SK-N-DZ (cell line): Measurements from ENCODE around the gene ING1.
"Not testable (repeated sequence)": the region's sequence is repeated elsewhere in the genome, so short reads cannot be mapped to it uniquely, and the experiment has no call there.

ENCODE experiments used
- DNase-seq: peaks from one replicate; pipeline ENCODE4 v3.0.0-alpha.2; 2015; ENCODE audit warnings: low spot score

Gene ING1

DNA sequence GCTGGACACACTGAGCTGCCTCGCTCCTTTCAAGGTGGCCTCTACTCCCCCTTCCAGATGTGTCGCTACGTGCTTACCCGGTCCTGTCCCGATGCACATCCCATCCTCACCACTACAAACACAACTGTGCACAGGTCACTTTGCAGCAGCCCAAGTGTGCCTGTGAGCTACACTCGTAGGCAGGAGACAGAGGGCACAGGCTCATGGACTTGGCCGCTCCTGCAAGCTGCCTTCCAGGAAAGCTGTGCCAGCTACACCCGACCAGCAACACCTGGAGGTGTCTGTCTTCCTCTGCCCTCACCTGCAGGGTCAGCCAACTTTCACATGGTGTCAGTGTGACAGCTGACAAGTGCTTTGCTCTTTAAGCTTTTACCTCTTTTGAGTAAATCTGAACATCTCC lies 23.0 kb upstream of the ING1 start:
- no peak for DNase-seq

DNA sequence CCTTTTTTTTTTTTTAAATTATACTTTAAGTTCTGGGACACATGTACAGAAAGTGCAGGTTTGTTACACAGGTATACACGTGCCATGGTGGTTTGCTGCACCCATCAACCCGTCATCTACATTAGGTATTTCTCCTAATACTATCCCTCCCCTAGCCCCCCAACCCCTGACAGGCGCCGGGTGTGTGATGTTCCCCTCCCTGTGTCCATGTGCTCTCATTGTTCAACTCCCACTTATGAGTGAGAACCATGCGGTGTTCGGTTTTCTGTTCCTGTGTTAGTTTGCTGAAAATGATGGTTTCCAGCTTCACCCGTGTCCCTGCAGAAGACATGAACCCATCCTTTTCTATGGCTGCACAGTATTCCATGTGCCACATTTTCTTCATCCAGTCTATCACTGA lies 17.7 kb upstream of the ING1 start:
- not testable (repeated sequence) for DNase-seq

DNA sequence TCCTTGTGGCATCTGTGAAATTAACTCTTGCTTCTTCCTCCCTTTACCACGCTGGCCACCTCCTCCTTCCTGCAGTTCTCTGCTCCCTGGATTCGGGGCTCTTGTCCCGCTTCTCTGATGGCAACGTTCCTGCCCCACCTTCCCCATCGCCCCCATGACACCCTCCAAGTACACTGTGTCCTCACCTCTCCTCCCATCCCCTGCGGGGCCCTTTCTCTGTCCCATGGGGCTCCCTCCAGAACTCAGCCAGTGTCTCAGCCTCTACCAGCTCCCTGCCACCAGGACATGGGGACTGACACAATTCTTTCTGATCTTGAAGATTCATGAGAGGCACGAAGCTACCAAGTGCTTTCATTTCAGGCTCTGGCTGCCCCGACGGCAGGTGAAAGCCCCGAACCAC lies 16.7 kb upstream of the ING1 start:
- DNase-seq, result no peak

DNA sequence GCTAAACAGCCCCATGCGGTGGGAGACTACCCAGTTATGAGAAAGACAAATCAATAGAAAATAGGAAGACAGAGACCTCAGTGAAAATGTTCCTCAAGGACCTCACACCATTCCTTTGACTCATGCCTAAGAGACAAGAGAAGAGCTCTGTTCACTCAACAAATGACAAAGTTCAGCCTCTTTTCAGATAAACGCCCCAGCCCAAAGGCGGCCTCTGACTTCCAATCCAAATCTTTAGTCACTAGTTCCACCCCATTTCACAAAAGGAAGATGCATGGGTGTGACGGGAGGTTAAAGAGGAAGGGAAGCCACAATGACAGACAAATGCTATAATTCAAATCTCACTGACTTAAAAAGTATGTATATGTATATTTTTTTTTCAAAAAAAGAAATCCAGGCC lies 15.7 kb upstream of the ING1 start:
- DNase-seq, result no peak

DNA sequence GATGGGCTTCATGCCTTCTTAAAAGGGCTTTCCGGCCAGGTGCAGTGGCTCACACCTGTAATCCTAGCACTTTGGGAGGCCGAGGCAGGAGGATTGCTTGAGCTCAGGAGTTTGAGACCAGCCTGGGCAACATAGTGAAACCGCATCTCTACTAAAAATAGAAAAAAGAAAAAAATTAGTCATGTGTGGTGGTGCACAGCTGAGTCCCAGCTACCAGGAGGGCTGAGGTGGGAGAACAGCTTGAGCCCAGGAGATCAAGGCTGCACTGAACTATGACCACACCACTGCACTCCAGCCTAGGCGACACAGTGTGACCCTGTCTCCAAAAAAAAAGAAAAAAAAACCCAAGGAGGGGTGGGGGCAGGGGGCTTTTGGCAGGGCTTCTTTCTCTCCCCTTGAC lies 14.8 kb upstream of the ING1 start:
- no peak for DNase-seq

DNA sequence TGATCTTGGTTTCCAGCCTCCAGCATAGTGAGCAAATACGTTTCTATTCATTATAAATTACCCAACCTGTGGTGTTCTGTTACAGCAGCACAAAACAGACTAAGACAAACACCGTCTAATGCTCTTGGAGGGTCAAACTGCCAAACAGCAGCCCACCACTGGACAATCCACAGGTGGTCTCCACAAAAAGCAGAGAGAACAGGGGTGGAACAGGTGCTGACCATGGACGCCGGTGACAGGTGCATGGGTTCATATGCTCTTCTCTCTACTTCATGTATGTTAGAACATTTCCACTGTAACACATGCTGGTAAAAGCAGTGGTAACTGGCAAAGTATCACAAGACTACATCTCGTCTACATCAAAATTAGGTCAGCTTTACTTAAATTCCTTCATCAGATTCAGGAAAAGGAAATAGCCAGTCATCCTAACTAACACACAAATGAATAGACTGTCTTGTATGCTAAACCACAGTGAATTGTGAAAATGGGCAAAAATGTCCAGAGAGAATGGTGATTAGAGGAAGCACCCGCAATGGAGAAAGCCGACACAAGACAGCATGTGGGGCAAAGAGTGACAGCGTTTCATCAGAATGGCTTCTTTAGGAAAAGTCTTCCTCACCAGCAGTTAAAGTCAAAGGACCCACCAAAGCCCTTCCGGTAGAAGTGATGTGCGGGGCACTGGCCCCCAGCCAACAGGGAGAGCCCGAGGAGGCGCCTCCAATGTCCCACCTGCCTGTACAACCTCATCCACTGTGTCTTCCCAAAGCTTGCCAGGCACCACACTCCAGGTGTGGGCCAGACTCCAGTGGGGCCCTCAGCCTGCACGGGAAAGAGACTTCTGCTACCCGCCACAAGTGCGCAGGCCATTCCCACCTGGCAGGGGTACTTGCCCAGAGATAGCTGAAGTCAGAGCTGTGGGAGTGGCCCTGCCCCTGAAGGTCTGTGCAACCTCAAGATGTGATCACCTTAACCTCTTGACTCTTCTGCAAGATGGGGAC lies 14.1 kb upstream of the ING1 start:
- DNase-seq, result no peak

DNA sequence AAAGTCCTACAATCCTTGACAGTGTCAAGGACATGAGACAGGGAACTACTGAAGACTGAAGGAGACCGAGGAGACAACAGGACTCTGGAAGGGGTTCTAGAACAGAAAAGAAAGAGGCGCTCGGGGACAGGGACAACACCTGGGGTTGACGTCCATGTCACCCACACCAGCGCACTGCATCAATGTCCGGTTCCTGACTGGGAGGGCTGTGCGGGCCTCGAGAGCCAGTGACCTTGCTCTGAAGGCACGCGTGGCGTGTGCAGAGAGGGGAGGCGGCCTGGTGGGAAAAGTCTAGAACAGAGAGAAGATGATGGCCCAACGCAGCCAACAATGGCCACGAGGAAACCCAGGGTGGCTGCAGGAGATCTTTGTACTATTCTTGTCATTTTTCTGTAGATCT lies 13.3 kb upstream of the ING1 start:
- no peak for DNase-seq

DNA sequence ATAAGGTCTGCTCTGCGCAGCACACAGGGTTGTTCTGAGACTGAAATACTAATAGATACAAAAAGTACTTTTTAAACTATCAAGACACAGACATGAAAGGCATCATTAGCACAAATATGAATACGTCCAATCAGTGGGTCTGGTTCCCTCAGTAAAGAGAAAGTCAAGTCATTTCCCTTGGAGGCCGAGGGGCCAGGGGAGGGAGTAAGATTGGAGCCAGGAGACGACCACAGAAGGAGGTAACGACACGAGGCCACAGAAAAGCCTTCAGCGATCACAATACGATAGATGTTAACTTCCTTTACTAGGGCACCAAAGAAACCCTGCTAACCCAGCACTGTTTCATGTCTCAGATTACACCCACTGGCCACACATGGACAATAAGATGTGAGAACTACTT lies 12.9 kb upstream of the ING1 start:
- no peak for DNase-seq

DNA sequence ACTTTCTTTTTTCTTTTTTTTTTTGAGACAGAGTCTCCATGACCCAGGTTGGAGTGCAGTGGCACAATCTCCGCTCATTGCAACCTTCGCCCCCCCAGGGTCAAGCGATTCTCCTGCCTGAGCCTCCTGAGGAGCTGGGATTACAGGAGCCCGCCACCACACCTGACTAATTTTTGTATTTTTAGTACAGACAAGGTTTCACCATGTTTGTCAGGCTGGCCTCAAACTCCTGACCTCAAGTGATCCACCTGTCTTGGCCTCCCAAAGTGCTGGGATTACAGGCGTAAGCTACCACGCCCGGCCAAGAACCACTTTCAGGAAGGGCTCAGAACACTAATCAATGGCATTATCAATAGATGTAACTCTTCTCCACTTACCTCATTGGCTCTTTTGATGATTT lies 12.4 kb upstream of the ING1 start:
- not testable (repeated sequence) for DNase-seq

DNA sequence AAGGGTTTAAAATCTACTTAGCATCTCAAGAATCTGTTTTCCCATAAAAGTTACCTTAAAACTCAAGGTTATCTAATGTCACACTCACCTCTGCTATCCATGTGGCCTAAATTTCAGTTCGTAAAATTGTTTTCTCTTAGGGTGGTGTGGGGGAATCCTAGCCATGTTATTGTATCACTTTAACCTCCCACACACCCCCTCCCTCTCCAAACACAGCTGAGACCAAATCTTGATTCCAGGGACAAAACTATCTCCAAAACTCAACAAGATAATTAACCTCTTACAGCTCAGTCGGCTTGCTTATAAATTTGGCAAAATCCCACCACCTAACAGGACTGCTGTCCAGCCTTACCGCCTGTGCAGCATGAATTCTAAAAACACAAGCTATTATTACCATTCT lies 11.4 kb upstream of the ING1 start:
- DNase-seq, result no peak

DNA sequence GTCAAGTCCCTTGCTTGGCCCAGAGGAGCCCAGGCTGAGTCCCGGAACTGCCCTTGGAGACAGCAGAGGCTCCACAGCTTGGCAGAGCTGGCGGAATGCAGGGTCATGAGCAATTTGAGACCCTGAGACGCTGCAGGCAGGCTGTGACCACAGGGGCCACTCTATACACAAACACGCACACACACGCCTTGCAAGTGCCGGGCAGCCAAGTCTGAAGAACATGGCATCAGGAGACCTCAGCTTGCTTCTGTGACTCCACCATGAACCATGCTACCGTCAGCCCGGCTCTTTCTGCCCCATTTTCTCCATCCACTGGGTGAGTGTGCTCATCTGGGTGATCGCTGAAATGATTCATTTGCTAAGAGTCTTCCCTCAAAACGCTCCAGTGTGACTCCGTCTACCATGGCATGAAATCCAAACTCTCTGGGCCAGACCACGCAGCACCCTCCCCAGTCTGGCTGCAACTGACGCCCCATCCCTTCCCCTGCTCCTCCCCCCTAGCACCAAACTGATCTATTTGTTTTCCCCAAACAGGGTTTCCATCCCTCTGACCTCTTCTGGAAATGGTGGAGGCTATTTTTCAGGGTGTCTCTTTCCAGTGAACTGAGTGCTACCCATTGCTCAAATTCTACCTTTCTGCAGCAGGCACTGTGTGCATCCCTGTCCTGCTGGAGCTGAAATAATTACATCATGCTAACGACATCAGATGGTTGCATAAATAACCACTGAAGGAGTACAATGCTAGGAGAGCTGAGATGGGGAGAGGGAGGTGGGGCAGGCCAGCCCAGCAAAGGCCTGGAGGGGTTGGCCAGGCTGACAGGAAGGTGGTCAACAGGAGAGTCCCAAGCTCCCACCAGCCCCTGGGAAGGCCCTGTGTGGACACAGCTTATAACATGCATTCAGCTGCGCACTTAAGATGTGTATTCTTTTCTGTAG lies 10.6 kb upstream of the ING1 start:
- DNase-seq, result peak; percentile 32

DNA sequence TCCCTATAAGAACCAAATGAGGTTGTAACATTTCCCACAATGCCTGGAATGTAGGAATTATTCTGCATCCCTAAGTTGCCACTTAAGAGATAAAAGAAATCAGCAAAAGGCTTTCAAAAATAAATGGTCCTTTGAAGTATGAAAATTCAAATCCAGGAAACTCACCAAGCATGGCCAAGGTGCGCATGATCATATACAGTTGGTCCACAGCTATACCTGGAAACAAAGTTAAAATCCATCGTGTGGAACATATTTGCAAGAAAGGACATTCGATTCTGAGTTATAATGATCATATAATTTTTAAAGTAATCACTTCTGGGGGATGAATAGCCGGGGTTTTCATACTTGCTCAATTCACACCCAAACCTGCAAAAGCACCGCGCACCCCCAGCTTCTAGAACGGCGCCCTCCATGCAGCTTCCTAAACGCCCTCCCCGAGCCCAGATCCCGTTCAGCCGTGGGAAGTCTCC lies 8.1 kb upstream of the ING1 start:
- DNase-seq, result no peak

DNA sequence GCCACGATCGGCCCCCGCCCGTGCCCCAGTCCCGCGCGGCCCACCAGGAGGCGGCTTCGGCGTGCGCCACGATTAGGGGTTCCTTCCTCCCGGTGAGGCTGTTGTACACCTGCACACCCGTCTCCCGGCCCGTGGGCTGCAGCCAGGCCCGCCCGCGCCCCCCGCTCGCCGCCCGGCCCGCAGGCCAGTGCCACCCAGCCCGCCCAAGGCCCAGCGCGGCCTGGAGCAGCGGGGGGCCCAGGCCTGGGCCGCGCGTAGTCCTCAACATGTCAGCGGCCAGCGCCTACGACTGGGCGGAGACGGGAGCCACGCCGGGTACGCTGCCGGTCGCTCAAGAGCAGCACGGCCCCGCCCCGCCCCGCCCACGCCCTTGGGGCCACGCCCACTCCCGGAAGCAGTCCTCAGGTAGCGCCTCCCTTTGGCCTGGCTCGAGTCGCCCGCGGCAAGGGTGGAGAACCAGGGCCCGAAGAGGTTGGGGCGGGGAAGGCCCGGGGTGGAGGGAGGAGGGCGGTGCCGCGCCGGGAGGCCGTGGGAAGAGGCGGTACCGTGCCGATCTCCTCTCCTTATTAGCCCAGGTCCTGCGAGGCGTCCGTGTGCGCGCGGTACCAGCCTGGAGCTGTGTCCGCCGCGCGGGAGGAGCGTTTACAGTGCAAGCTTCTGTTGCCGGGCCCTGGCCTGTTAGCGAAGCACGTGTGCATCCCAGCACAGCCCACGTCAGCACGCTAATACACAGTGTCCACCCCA lies 7.5 kb upstream of the ING1 start, which contains the start of gene CARS2:
Gene CARS2, minus strand, starts transcription at position 291 of the 744 bp plus-strand sequence. Its CDS starts 23 bp downstream, at position 268.
- DNase-seq, result peak; percentile 97

DNA sequence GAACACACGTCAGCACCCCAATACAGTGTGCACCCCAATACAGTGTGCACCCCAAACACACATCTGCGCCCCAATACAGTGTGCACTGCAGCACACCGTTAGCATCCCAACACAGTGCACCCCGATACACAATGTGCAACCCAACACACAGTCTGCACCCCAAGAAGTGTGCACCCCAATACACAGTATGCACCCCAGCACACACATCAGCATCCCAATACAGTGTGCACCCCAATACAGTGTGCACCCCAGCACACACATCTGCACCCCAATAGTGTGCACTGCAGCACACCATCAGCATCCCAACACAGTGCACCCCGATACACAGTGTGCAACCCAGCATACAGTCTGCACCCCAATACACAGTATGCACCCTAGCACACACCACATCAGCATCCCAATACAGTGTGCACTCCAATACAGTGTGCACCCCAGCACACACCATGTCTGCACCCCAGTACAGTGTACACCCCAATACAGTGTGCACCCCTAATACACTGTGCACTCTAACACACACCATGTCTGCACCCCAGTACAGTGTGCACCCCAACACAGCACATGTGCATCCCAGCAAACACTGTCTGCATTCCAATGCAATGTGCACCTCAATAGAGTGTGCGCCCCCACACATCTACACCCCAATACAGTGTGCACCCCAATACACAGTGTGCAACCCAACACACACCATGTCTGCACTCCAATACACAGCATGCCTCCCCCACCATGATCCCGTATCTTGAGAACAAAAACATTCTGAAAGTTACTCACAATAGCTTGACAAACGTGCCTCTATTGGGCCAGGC lies 6.7 kb upstream of the ING1 start:
- peak; percentile 16 for DNase-seq

DNA sequence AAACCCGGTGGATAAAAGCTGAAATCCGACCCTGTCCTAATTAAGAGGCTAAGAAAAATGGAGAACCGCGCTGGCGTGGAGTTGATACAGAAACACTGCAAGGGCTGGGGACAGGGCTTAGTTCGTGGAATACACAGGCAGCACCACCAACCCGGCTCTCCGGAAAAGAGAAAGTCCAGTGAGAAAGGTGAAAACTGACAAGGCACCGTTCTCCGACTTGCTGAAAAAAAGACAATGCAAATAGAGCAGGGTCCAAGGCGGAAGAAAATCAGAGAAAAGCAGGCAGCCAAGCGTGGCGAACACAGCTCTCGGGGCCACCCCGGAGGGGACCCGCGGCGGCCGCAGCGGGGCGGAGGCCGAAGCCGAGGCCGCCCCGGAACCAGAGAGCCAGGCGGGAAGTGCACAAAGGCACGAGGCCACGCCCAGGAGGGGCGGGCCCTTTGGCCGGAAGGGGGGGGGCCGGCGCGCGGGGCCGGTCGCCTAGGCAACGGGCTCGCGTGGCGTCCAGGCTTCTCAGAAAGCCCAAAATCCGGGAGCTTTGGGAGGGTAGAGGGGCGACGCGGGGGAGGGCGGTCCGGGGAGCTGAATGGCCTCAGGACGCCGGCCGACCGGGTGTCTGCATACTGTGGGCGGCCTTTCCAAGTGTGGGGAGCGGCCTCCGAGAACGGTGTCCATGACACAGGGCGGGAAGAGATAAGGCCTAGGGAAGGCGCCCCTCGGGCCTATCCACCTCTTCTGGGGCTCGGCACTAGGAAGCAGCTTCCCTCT lies 1.2 kb upstream of the ING1 start:
- peak; percentile 88 for DNase-seq

DNA sequence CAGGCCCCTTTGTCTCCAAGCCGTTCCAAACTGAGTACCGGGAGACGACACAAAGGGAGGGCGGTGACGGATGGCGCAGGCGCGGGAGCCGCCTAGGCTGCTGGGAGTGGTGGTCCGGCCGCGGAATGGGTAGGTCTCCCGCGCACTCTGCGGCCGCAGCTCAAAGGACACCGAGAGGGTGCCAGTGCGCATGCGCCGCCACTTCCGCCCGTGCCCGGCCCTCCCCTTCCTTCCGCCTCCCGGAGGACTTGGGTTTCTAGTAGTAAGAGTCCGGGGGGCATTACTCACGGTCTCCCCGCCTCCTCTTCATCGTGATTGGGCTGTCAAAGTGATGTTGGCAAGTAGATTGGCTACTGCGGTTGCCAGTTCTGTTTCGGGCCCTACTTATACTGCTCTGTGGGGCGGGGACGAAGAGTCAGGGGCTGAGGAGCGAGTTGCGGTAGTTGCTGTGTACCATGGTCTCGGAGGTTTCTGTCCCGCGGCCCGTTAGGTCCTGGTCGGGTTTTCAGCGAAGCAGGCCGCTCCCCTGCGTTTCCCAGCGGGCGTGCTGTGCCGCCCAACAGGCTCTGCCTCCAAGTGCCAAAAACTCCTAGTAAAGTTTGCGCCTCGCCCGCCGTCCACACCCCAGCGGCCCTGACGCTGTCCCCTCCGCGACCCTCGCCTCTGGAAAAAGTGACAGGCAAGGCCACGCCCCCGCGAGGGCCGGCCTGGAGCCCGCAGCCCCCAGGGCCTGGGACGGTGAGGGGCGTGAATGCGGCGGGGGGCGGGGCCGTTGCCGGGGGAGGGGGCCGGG lies 455 bp upstream of the ING1 start:
- DNase-seq, result peak; percentile 99

DNA sequence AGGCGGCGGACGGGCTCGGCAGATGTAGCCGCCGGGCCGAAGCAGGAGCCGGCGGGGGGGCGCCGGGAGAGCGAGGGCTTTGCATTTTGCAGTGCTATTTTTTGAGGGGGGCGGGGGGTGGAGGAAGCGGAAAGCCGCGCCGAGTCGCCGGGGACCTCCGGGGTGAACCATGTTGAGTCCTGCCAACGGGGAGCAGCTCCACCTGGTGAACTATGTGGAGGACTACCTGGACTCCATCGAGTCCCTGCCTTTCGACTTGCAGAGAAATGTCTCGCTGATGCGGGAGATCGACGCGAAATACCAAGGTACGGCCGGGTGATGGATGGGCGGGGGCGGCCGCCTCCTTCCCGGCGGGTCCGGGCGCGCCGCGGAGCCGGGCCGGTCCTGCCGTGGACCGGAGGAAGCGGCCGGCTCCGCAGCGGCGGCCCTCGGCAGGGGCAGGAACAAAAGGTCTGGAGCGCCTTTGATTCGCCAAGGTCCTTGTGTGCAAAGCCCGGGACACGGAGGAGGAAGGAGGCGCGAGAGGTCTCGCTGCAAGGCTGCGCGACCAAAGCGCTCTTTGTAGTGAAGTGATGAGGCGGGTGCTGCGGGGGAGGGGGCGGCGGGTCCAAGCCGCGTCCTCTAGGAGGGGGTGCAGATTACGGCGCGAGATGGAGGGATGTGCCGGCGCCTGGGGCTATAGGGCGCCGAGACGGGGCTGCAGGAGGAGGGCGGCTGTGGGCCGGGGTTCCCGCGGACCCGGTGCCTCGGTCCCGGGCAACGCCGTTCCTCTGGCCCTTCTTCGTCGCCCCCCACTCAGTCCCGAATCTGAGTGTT lies 689 bp downstream of the ING1 start:
- peak; percentile 21 for DNase-seq

DNA sequence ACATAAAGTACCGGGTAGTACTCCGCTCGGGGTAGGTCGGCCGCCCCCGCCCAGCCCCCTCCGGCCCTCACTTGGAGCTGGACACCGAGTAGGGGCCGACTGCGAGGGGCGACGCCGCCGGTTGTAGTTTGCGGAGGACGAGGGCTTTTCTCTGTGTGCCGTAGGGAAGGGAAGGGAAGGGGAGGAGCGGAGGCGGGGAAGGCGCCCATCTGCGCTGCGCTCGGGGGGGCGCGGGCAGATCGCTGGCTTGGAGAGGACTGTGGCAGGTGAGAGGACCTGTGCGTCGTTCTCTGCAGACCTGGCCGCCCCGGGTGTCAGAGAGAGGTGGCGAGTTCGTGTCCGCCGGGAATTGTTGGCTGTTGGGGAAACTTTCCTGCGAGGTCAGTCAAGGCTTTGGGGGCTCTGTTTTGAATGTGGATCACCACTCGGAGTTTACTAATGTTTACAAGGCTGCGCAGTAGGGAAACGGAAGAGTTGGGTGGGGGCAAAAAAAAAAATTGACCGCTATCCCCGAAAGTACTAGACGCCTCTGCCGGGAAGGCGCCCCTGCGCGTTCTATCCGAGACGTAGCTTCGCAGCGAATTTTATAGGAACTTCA lies 1.4 kb downstream of the ING1 start:
- DNase-seq, result no peak
